ENCODE measurements around the gene ADD2. TPM values are rescaled to one million over a fixed set of nuclear protein-coding genes. Genes with fewer than 3 reads are reported as not detected.

Gene ADD2
- total RNA-seq, 1 donor from 2014 or later = 10.2 TPM

- intact Hi-C loops (cut with DNase I) = no loop called here
- no peaks in the 10 kb centered on the region for H3K9me3 ChIP-seq
- H3K4me1 ChIP-seq = no peaks in the 10 kb centered on the region
- no peak overlapping the region for H3K4me3 ChIP-seq
- no peak for TF ChIP-seq CTCF (IDR thresholded peaks at IDR 0.05)
- no peaks in the 10 kb centered on the region for H3K27me3 ChIP-seq
- DNase-seq (ENCODE audit: low spot score in 2 of 2) = no peak
- no peaks in the 10 kb centered on the region for H3K36me3 ChIP-seq
- H3K27ac ChIP-seq = no peak overlapping the region
These were observed 134.5 kb downstream of the ADD2 start for GRCh38 chr2:70633508-70633907.

- intact Hi-C loops (cut with DNase I) = no loop called here
- Histone ChIP-seq H3K27ac (no peak overlapping the region), H3K36me3 (no peaks in the 10 kb centered on the region), H3K27me3 (no peaks in the 10 kb centered on the region), H3K9me3 (no peaks in the 10 kb centered on the region), H3K4me1 (no peaks in the 10 kb centered on the region), H3K4me3 (no peak overlapping the region)
- no peak for TF ChIP-seq CTCF (IDR thresholded peaks at IDR 0.05)
- no peak for DNase-seq (ENCODE audit: low spot score in 2 of 2)
These were observed 135.0 kb downstream of the ADD2 start for GRCh38 chr2:70632966-70633365.

- Histone ChIP-seq H3K9me3 (no peaks in the 10 kb centered on the region), H3K27ac (no peak overlapping the region), H3K4me1 (no peaks in the 10 kb centered on the region), H3K36me3 (no peaks in the 10 kb centered on the region), H3K4me3 (no peak overlapping the region), H3K27me3 (no peaks in the 10 kb centered on the region)
- no peak for TF ChIP-seq CTCF (IDR thresholded peaks at IDR 0.05)
- DNase-seq (ENCODE audit: low spot score in 2 of 2) = no peak
- intact Hi-C loops (cut with DNase I) = no loop called here
These were observed 135.6 kb downstream of the ADD2 start for GRCh38 chr2:70632388-70632787.

GRCh38 chr2:70630761-70631160 is 137.2 kb downstream of the ADD2 start:
- H3K4me1 ChIP-seq = peaks cover 0 to 2% of the 10 kb centered on the region in 2 donors
- no peak for TF ChIP-seq CTCF (IDR thresholded peaks at IDR 0.05)
- DNase-seq (ENCODE audit: low spot score in 2 of 2) = no peak
- H3K9me3 ChIP-seq = no peaks in the 10 kb centered on the region
- no peak overlapping the region for H3K27ac ChIP-seq
- intact Hi-C loops (cut with DNase I) = no loop called here
- no peaks in the 10 kb centered on the region for H3K27me3 ChIP-seq
- no peaks in the 10 kb centered on the region for H3K36me3 ChIP-seq
- H3K4me3 ChIP-seq = no peak overlapping the region

GRCh38 chr2:70627211-70627898 is 140.6 kb downstream of the ADD2 start:
- H3K9me3 ChIP-seq = no peaks in the 10 kb centered on the region
- peaks cover 0 to 2% of the 10 kb centered on the region in 2 donors for H3K4me1 ChIP-seq
- H3K4me3 ChIP-seq = no peak overlapping the region
- no peak for DNase-seq (ENCODE audit: low spot score in 2 of 2)
- intact Hi-C loops (cut with DNase I) = no loop called here
- H3K27ac ChIP-seq = no peak overlapping the region
- TF ChIP-seq CTCF (IDR thresholded peaks at IDR 0.05) = no peak
- no peaks in the 10 kb centered on the region for H3K36me3 ChIP-seq
- H3K27me3 ChIP-seq = no peaks in the 10 kb centered on the region
